Endothelial cell of umbilical vein (primary cell): Measurements from ENCODE around the gene ARHGEF6. TPM values are rescaled to one million over a fixed set of nuclear protein-coding genes. Genes with fewer than 3 reads are reported as not detected.

Source experiments
- BruUV-seq: library from RNA; stranded (reverse); fragments of 400-500 nt; replicated peaks from 2 replicates; lab custom pipeline; 2021; lab: Mats Ljungman, UMichigan
- CTCF ChIA-PET: fragments of 300-600, 350-600 bp; sonication (Branson Sonifier 250); formaldehyde crosslinking; loops from one replicate; lab custom pipeline; 2021; ENCODE audit warnings: antibody characterized with exemption, inconsistent platforms; lab: Charles Lee
- POLR2A ChIA-PET: fragments of 300-600, 350-600 bp; sonication (Branson Sonifier 250); formaldehyde crosslinking; loops from one replicate; lab custom pipeline; 2021; ENCODE audit warnings: antibody characterized with exemption, inconsistent platforms; lab: Charles Lee
- DNase-seq: peaks from one replicate; pipeline ENCODE4 v3.0.0-alpha.2; 2011; ENCODE audit warnings: low read depth, low spot score
- FAIRE-seq: peaks from 2 replicates; lab custom pipeline; 2011; peaks lifted over from hg19 to GRCh38; lab: Jason Lieb, UNC
- H2AFZ ChIP-seq: 2 replicates; pipeline ENCODE4 v1.6.0; 2012; ENCODE audit warnings: low read depth, low read length, control low read depth, inconsistent platforms
- H3K27ac ChIP-seq: 2 replicates; pipeline ENCODE4 v1.5.1; 2011; ENCODE audit warnings: low read depth, mild to moderate bottlenecking, control low read depth, low read length, moderate library complexity; ENCODE audit not compliant: insufficient read depth
- H3K27me3 ChIP-seq, 2 experiments: 2 replicates each; pipeline versions ENCODE4 v1.6.0 to v1.6.1; 2011; ENCODE audit warnings: low read length in 2 of 2, mixed read lengths in 1 of 2; ENCODE audit not compliant: control insufficient read depth in 2 of 2, insufficient read depth in 2 of 2
- H3K36me3 ChIP-seq, 2 experiments: 2 replicates in 1 of 2; 3 replicates in 1 of 2; pipeline ENCODE4 v1.5.1; 2011; ENCODE audit warnings: low read length in 2 of 2, mild to moderate bottlenecking in 1 of 2, moderate library complexity in 1 of 2; ENCODE audit not compliant: control insufficient read depth in 2 of 2, insufficient read depth in 2 of 2; ENCODE audit errors: extremely low read depth in 1 of 2
- H3K4me1 ChIP-seq: 3 replicates; pipeline ENCODE4 v1.5.1; 2011; ENCODE audit warnings: mild to moderate bottlenecking, low read length; ENCODE audit not compliant: control insufficient read depth, insufficient read depth; ENCODE audit errors: extremely low read depth
- H3K4me2 ChIP-seq: 2 replicates; pipeline ENCODE4 v1.6.1; 2011; ENCODE audit warnings: low read length, control low read depth, mixed read lengths; ENCODE audit not compliant: insufficient read depth
- H3K4me3 ChIP-seq, 3 experiments: fragments of 200-600 bp in 1 of 3; sonication (generic), shearing (Covaris generic) in 1 of 3; replicated peaks in 1 of 3; 2 replicates each; pipeline ENCODE4 v1.5.1; 2011 to 2016; ENCODE audit warnings: control low read depth in 3 of 3, low read length in 3 of 3, mild to moderate bottlenecking in 2 of 3, inconsistent platforms in 1 of 3, low read depth in 1 of 3, moderate library complexity in 1 of 3; ENCODE audit not compliant: insufficient read depth in 1 of 3
- H3K79me2 ChIP-seq: 2 replicates; pipeline ENCODE4 v1.6.0; 2012; ENCODE audit warnings: low read length, inconsistent platforms; ENCODE audit not compliant: control insufficient read depth, insufficient read depth
- H3K9ac ChIP-seq: replicated peaks from 2 replicates; pipeline ENCODE3; 2011; ENCODE audit warnings: low read length, control low read depth; ENCODE audit not compliant: insufficient read depth; ENCODE audit errors: extremely low read depth
- H3K9me1 ChIP-seq: replicated peaks from 3 replicates; pipeline ENCODE4 v1.6.0; 2011; ENCODE audit warnings: mild to moderate bottlenecking, low read length; ENCODE audit not compliant: control insufficient read depth, insufficient read depth; ENCODE audit errors: extremely low read depth
- H3K9me3 ChIP-seq: replicated peaks from 2 replicates; pipeline ENCODE4 v1.5.1; 2012; ENCODE audit warnings: low read length, inconsistent platforms; ENCODE audit not compliant: control insufficient read depth, insufficient read depth
- H4K20me1 ChIP-seq: replicated peaks from 2 replicates; pipeline ENCODE3; 2011; ENCODE audit warnings: mild to moderate bottlenecking, low read length; ENCODE audit not compliant: control insufficient read depth, insufficient read depth; ENCODE audit errors: extremely low read depth
- CTCF ChIP-seq, 2 donors: IDR thresholded peaks; 1 replicate in 1 of 2; 2 replicates in 1 of 2; pipeline ENCODE4 v1.5.1; 2011; ENCODE audit warnings: low read length in 2 of 2, mild to moderate bottlenecking in 2 of 2, moderate library complexity in 2 of 2, control low read depth in 1 of 2, inconsistent platforms in 1 of 2, low read depth in 1 of 2; ENCODE audit not compliant: insufficient read depth in 1 of 2; ENCODE audit errors: extremely low read depth in 1 of 2
- EZH2 ChIP-seq: IDR thresholded peaks from 2 replicates; pipeline ENCODE4 v1.6.1; 2012; ENCODE audit warnings: borderline replicate concordance, low read depth, mild to moderate bottlenecking, moderate library complexity, low read length, inconsistent platforms; ENCODE audit not compliant: severe bottlenecking
- GATA2 ChIP-seq: IDR thresholded peaks from 2 replicates; pipeline ENCODE4 v1.7.0; 2011; ENCODE audit warnings: low read depth, mild to moderate bottlenecking, moderate library complexity, mixed read lengths, low read length; ENCODE audit not compliant: insufficient read length, insufficient read depth
- MYC ChIP-seq: IDR thresholded peaks from one replicate; pipeline ENCODE4 v1.6.1; 2011; ENCODE audit warnings: mild to moderate bottlenecking, low read depth, low read length
- POLR2A ChIP-seq: IDR thresholded peaks from 2 replicates; pipeline ENCODE4 v1.6.1; 2012; ENCODE audit warnings: low read depth, mild to moderate bottlenecking, control low read depth, low read length
- POLR2AphosphoS5 ChIP-seq: IDR thresholded peaks from 2 replicates; pipeline ENCODE4 v1.6.1; 2012; ENCODE audit warnings: low read depth, mild to moderate bottlenecking, control low read depth, low read length, moderate library complexity; ENCODE audit not compliant: insufficient read depth
- dilution Hi-C: fragments of 300-500 bp; cut with MboI; formaldehyde crosslinking; loops from one replicate; pipeline ENCODE4 v1.15.0; 2019; ENCODE audit warnings: low sequenced_read_pairs; ENCODE audit not compliant: extremely low pct_ligation_motif_present
- intact Hi-C: fragments of 100-400 bp; cut with micrococcal nuclease; formaldehyde crosslinking; loops from one replicate; pipeline ENCODE4 v1.10.0; 2022
- polyA plus RNA-seq, 4 experiments: library from polyadenylated mRNA; depleted of rRNA in 3 of 4; stranded (reverse) in 3 of 4; unstranded in 1 of 4; fragments of >200 nt; gene quantifications; 2 replicates each; pipeline versions ENCODE4 v1.2.1 to v1.2.3, GENCODE V29; 2011 to 2012; ENCODE audit warnings: missing spikeins in 1 of 4
- total RNA-seq: library from RNA; stranded (reverse); gene quantifications from 2 replicates; pipeline ENCODE4 v1.2.3, GENCODE V29; 2021

The ARHGEF6 gene
- total and polyA plus RNA-seq, 2 donors (not counting 3 experiments of a cell fraction or from before 2014, with no cell fraction given) = 4.9 to 6.4 TPM

GRCh38 chrX:136745215-136746173, 35.2 kb downstream of the ARHGEF6 start:
- no peak for DNase-seq
- dilution Hi-C loops (no loop called here), intact Hi-C loops (no loop called here)
- Histone ChIP-seq H3K9me3 (no peaks in the 10 kb centered on the region), H3K4me2 (no peak overlapping the region), H3K9me1 (no peaks in the 10 kb centered on the region), H3K36me3 (no peaks in the 10 kb centered on the region), H3K27me3 (no peaks in the 10 kb centered on the region), H4K20me1 (no peaks in the 10 kb centered on the region), H3K4me1 (no peaks in the 10 kb centered on the region), H2AFZ (no peak overlapping the region), H3K79me2 (no peaks in the 10 kb centered on the region), H3K27ac (no peak overlapping the region), H3K9ac (no peak overlapping the region), H3K4me3 (no peak overlapping the region)
- POLR2A ChIA-PET = no interaction called here
- BruUV-seq = no TSS peak
- CTCF ChIA-PET = no interaction called here
- FAIRE-seq = peak; percentile 26
- no peak for TF ChIP-seq GATA2
- TF ChIP-seq EZH2 = no peak
- no peak for TF ChIP-seq POLR2A
- no peak for TF ChIP-seq CTCF (IDR thresholded peaks at IDR 0.05; ENCODE audit: extremely low read depth in 1 of 2, insufficient read depth in 1 of 2, low read depth in 1 of 2, low read length in 2 of 2)
- no peak for TF ChIP-seq POLR2AphosphoS5
- TF ChIP-seq MYC = no peak
